ENCODE measurements around the gene TRDN.
"Not testable (repeated sequence)": the region's sequence is repeated elsewhere in the genome, so short reads cannot be mapped to it uniquely, and the experiment has no call there.

TRDN gene

DNA sequence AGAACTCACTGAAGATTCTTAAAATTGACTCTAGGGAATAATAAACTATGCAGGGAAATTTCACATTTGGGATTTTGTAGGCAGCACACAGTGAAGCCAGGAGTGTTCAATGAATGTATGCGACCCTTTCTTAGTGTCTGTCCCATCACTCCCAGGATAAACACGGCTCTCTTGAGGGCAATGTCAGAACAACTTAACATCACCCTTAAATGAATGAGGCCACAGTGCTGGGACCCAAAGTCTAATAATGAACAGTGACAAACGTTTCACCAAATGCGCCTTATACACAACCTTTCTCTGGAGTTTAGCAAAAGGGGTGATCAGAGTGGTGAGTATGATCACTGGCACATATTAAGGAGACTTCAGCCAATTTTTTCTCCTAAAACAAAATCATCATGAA is 403.4 kb downstream of the TRDN start:
- DNase-seq = no peak

DNA sequence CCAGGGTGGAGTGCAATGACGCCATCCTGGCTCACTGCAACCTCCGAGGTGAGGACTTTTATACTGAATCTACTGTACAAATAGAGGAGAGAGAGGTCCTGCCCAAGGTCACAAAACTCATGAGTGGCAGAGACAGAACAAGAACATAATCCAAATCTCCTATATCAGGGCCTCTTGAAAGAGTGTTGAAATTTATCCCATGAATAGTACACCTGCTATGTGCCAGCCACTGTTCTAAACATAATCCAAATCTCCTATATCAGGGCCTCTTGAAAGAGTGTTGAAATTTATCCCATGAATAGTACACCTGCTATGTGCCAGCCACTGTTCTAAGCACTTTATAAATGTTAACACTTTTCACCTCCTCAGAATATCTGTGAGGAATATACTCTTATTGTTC is 409.0 kb downstream of the TRDN start:
- not testable (repeated sequence) for DNase-seq

GRCh38 chr6:123226398-123226797 is 410.4 kb downstream of the TRDN start:
- DNase-seq = no peak

- DNase-seq = no peak
Observed at GRCh38 chr6:123224077-123224476, 412.7 kb downstream of the TRDN start.

GRCh38 chr6:123223461-123223860 is 413.3 kb downstream of the TRDN start:
- no peak for DNase-seq

DNA sequence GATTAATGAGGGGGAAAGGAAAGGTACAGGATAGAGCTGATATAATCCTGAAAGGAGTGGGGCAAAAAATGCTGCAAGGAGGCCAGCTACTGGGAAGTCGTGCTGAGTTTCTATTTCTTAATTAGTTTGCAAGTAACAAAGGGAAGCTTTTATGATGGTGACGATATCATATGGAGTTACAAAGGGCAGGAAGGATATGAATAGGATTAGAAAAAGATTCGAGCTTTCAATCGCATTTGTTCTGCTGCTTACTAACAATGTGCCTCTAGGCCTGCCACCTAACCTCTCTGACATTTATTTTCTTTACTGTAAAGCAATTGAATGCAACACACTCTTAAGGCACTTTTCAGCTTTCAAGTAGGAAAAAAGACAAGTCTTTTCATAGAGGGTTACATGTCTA is 421.5 kb downstream of the TRDN start:
- no peak for DNase-seq

DNA sequence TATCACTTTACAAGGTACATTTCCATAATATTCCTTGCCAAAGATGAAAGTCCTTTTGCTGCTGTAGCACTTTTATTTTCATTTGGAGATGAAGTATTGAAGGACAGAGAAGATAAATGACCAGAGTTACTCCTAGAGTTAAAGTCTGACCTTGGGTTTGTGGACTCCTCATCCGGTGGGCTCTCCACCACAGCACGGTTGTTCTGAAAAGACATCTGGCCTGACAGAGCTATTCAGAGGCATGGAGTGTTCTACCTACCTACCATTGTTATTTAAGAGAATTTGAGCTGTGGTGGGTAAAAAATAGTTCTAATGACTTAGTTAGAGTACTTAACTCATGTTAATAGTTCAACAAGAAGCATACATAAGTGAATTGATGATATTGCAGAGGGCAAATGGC is 422.3 kb downstream of the TRDN start:
- DNase-seq = no peak

DNA sequence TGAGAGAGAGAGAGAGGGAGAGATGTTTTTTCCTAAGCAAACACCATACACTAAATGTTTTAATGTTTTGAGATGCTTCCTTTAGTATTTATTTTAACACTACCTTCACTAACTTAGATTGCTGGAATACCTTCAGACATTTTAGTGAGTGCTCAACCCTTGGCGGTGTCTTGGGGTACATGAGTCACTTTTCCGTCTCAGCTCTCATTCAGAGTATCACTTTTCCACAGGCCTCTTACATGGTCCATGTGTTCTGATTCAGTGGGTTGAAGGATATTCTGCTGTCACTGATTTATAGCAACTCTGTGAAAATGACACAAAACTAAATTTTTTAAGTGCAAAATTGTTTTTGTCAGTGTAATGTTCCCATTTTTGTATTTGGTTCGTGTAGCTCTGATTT is 422.8 kb downstream of the TRDN start:
- DNase-seq = no peak

DNA sequence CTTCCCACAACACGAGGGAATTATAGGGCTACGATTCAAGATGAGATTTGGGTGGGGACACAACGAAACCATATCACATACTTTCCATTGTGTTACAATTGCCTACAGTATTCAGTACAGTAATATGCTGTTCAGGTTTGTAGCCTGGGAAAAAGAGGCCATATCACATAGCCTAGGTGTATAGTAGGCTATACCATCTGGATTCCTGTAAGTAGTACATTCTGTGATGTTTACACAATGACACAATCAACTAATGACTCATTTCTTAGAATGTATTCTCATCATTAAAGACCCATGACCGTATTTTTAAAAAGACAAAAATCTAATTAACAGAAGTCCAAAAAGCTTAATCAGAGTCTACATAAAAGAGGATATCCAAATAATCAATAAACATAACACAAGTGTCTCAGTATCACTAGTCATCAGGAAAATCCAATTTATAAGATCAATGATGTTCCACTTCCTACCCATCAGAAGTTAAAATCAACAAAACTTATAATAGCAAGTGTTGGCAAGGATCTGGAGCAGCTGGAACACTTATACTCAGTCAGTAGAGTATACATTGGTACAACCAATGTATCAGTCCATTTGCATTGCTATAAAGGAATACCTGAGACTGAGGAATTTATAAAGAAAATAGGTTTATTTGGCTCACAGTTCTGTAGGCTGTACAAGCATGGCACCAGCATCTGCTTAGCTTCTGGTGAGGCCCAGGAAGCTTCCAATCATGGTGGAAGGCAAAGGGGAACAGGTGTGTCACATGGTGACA is 424.8 kb downstream of the TRDN start:
- no peak for DNase-seq

DNA sequence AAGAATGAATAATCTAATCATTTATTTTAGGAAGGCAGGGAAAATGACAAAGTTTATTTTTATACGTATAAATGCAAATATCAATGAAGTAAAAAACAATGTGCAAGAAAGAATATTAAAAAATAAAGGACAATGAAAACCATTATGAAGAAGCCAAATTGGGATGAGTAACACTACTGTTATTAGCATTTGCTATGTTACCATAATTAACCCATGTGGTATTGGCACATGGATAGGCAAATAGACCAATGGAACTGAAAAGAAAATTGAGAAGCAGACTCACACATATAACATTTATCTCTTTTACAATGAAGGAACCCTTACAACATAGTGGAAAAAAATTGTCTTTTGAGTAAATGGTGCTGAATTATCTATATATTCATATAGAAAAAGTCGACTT is 426.1 kb downstream of the TRDN start:
- no peak for DNase-seq

DNA sequence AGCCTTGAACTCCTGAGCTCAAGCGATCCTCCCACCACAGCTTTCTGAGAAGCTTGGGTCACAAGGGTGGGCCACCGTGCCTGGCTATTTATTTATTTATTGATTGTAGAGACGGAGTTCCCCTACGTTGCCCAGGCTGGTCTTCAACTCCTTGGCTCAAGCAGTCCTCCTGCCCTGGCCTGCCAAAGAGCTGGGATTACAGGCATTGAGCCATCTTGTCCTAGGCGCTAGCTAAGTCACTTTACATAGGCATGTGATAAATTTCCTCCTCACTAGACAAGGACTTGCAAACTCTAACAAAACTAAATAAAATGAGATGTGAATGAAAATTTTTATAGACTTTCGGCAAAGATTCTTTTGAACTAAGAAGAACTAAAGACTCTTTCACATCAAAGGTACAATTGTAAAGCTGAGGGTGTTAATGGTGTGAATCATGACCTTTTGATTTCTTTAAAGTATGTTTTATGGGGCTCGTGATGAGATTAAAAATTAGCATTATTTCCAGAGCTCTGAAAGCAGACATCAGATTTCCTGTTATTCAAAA is 428.7 kb downstream of the TRDN start:
- no peak for DNase-seq

DNA sequence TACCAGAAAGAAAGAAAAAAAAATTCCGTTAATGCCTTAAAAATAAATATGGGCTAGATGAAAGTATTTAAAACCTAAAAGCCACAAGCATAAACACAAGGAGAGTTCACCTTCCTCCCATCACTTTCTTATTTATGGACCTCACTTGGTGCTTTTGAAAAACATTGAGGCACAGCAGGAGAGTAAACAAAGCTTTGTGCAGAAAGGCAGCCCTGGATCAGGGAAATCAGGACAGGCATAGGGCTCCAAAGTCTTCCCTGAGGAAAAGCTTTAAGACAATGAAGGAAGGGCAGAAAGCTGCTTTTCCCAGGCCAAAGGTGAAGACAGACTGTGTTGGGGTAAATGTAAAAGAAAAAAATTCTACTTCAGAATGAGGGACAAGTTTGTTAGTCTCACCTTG is 432.8 kb downstream of the TRDN start:
- no peak for DNase-seq

DNA sequence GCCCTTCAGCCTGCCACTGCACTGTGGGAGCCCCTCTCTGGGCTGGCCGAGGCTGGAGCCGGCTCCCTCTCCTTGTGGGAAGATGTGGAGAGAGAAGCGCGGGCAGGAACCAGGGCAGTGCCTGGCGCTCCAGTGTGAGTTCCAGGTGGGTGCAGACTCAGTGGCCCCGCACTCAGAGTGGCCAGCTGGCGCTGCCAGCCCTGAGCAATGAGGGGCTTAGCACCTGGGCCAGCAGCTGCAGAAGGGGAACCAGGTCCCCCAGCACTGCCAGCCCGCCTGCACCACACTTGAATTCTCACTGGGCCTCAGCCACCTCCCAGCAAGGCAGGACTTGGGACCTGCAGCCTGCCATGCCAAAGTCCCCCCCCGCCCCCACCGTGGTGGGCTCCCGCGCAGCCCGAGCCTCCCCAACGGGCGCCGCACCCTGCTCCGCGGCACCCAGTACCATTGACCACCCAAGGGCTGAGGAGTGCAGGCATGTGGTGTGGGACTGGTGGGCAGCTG is 434.8 kb downstream of the TRDN start:
- DNase-seq = no peak

- no peak for DNase-seq
Observed at GRCh38 chr6:123193298-123193697, 443.5 kb downstream of the TRDN start.

DNA sequence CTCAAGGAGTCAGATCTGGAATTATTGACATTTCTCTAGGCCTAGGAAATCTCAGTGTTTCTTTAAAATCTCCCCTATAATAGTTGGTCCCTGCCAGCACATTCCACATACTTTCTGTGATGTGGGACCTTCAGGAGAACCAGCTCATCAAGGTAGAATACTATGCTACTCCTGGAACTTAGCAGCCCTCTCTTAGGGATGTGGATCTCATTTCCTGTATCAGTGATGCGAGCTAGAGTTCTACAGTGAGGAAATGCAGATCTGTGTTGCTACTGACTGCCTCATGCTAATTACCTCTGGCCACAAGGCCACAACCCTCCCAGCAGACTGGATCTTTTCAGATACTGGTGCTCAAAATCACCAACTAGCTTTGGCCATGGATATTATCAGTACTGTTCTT is 446.9 kb downstream of the TRDN start:
- DNase-seq = no peak

- no peak for DNase-seq
Observed at GRCh38 chr6:123182998-123183397, 453.8 kb downstream of the TRDN start.

DNA sequence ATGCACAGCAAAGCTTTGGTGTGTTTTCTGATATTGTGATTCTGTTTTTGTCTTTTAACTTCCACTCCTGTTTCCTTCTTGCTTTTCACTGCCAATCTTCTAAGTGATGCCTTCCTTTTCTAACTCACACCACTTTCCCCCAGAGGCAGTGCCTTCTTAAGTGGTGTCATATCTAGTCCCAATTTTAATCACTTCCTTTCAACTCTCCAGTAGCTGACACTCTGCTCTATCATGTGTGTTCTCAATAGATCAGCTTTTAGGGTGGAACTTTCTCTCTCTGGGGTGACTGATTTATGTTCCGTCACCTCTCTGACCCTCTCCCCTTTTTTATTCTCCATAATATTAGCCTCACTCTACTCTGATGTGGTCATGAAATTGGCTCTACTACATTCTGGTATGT is 460.0 kb downstream of the TRDN start:
- no peak for DNase-seq

GRCh38 chr6:123171341-123172115 is 465.2 kb downstream of the TRDN start:
- DNase-seq = no peak

- no peak for DNase-seq
Observed at GRCh38 chr6:123169774-123170095, 467.0 kb downstream of the TRDN start.

GRCh38 chr6:123168892-123169773 is 467.6 kb downstream of the TRDN start:
- DNase-seq = no peak

DNA sequence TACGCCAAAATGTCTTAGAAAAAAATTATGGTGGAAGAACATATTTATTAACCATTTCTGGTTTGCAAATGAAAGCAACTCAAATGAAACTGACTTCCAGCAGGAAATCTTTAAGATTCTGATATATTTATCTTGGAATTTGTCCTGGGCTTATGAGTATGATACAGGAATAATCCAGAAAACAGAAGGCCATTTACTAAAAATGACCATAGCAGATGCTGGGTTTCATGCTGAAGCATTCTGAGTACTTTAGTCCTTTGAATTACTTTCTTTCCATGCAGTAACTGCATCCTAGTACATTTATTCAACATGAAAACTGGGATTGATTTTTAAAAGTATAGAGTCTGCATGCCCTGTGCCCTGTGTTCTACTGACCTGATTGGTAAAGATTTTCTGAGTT is 468.3 kb downstream of the TRDN start:
- no peak for DNase-seq
